Epithelial cell of proximal tubule (primary cell): ENCODE measurements around the gene SLC16A4. TPM values are rescaled to one million over a fixed set of nuclear protein-coding genes. Genes with fewer than 3 reads are reported as not detected.
A peak's percentile ranks its signal among the peaks of the same experiment; 100 is the strongest.

Experiments
- DNase-seq: peaks from one replicate; pipeline ENCODE4 v3.0.0-alpha.2; 2011; ENCODE audit warnings: low read depth
- H3K4me3 ChIP-seq: 2 replicates; pipeline ENCODE4 v1.5.1; 2011; ENCODE audit warnings: low read depth, mild to moderate bottlenecking, low read length
- CTCF ChIP-seq: conservative IDR thresholded peaks from 2 replicates; pipeline ENCODE4 v1.5.1; 2012; ENCODE audit warnings: low read depth, mild to moderate bottlenecking, low read length
- total RNA-seq: library from RNA; depleted of rRNA; stranded (reverse); fragments of >200 nt; gene quantifications from 2 replicates; pipeline ENCODE4 v1.2.3, GENCODE V29; 2015

The SLC16A4 gene
- total RNA-seq, 1 donor from 2014 or later, result 12.4 TPM

DNA sequence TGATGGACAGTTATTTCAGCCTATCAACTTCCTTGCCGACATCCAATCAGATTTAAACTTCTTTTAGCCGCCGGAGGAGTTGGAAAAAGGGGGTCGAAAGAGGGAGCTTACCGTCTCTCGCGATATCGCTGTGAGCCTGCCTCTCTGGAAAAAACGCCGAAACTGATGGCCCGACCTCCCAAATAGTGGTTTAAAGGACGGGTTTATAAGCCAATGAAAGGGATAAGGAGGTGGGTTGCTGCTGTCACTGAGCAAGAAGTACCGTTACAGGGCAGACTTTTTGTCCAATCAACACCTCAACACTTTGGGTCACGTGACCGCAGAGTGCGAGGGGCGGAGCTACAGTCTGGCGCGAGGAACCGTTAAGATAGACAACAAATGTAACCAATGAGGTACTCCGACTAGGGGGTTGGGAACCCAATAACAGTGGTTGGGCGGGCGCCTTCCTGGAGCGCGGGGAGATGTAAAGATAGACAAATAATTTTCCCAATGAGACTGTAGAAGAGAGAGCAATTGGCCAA is 51.9 kb downstream of the SLC16A4 start, which contains the start of gene RBM15:
Gene RBM15, plus strand, starts transcription at position 492 of the 521 bp plus-strand sequence. Its CDS starts 29 bp downstream, at position 521.
- H3K4me3 ChIP-seq, result peak within 1 kb of the TSS; percentile 95
- DNase-seq, result peak; percentile 100
- no peak for TF ChIP-seq CTCF

DNA sequence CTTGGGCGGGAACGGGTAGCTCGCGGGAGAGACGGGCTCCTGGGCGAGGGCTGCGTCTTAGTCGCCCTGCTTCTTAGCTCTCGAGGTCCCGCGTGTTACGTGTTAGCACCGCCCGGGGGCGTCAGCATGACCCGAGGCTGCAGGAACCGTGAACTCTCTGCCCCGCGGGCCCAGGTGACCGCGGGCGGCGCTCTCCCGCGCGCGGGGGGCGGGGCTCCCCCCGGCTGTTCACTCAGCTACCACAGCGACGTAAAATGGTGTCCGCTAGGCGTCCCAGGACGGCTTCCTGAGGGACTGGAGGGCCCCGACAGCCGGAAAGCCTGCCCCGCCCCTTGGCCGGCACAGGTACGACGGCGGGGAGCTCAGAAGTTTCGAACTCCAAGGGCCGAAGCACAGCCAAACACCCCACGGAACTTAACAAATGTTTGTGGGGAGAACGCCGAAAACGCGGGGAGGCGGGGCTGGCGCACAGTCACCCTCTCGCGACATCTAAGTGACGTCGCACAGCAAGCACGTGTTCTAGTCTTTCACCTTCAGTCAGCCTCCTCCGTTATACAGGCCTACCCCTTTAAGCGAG is 52.4 kb downstream of the SLC16A4 start:
- H3K4me3 ChIP-seq, result peak overlapping the region; percentile 95
- no peak for DNase-seq
- peak; percentile 49 for TF ChIP-seq CTCF

DNA sequence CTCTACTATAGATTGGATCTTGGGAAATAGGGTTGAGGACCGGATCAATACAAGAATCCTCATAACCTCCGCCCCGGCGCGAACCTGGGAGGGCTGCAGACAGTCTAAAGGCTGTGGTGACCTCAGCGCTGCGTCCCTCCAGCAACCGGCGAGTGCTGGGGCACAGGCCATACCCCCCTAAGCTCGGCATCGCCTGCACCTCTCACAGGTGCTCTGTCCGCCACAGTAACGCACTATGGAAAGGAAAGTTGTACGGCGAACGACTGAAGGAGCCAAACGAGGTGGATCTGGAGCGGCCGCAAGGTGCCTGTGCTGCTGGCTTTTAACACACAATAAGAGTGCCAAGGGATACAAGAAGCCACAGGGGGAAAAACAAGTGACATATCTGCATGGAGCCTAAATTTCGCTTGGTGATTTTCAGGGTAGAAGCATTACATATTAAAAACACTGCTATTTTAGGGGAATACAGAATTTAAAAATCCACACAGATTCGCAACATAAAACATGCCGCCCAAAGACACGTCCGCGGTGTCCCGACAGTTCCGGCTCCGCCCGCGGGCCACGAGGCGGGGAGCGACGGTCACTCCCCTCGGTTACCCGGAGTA is 53.0 kb downstream of the SLC16A4 start:
- TF ChIP-seq CTCF, result no peak
- H3K4me3 ChIP-seq, result peak overlapping the region; percentile 95
- no peak for DNase-seq

DNA sequence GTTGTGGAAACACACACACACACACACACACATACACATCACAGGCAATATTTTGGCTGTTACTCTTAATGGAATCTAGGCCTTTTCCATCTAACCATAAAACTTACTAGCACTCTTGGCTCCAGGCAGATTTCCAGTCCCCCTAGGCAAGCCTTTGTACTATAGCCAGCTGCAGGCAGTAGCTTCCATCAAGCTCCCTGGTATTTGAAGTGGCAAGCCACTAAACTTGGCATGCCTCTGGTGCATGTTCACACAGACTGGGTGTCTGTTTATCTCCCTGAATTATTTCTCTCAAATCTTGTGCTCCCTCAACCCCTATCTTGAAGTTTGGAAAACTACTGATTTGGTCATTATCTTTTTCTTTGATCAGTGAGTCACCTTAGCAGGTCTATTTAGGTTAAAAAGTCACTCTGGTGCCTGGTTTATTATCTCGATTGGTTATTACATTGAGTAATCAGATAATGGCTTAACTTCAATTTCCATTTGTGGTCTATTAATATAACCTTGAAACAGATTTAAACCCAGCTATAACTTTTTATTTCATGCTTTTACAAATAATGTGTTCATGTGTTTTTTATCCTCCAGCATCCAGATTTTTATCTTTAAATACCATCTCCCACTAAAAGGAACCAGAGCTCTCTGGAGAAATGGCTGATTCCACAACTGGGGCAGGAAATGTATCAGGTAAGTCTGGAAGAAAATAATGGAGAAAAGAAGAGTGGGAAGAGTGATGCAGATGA is 54.4 kb downstream of the SLC16A4 start:
- DNase-seq, result no peak
- no peak for TF ChIP-seq CTCF
- H3K4me3 ChIP-seq, result no peak overlapping the region

GRCh38 chr1:110335265-110335664 is 55.6 kb downstream of the SLC16A4 start:
- no peak overlapping the region for H3K4me3 ChIP-seq
- DNase-seq, result no peak
- no peak for TF ChIP-seq CTCF

DNA sequence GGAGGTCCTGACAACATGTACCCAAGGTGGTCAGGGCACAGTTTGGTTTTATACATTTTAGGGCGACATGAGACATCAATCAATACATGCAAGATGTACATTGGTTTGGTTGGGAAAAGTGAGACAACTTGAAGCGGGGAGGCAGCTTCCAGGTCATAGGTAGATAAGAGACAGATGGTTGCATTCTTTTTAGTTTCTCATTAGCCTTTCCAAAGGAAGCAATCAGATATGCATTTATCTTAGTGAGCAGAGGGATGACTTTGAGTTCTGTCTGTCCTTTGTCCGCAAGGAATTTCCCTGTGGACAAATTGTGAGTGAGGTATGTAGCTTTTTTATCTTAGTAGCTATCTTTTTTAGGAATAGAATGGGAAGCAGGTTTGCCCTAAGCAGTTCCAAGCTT is 62.1 kb downstream of the SLC16A4 start:
- no peak overlapping the region for H3K4me3 ChIP-seq
- DNase-seq, result no peak
- TF ChIP-seq CTCF, result no peak
